HuH-7.5 (cell line): ENCODE data around the gene ZNF575.
A peak's percentile ranks its signal among the peaks of the same experiment; 100 is the strongest.

Experiments used
- DNase-seq: peaks from one replicate; pipeline ENCODE4 v3.0.0; 2011; ENCODE audit warnings: low spot score

The ZNF575 gene

GRCh38 chr19:43574424-43575155 is 41.6 kb downstream of the ZNF575 start:
- DNase-seq, result no peak

GRCh38 chr19:43575156-43575950 is 42.4 kb downstream of the ZNF575 start, which contains the start of the genes PINLYP and XRCC1:
TSS of gene PINLYP (plus strand) at chr19:43575801. CDS start at chr19:43577192, 1,391 bp downstream.
TSS of gene XRCC1 (minus strand) at chr19:43575527. CDS start at chr19:43575458, 69 bp downstream.
- DNase-seq, result peak; percentile 95

GRCh38 chr19:43575955-43576878 is 43.2 kb downstream of the ZNF575 start:
- no peak for DNase-seq

GRCh38 chr19:43578787-43579186 is 45.8 kb downstream of the ZNF575 start:
- no peak for DNase-seq

- DNase-seq, result no peak
Measured at GRCh38 chr19:43581467-43581866, 48.5 kb downstream of the ZNF575 start.

- no peak for DNase-seq
Measured at GRCh38 chr19:43582495-43582894, 49.5 kb downstream of the ZNF575 start.

GRCh38 chr19:43584484-43584883 is 51.5 kb downstream of the ZNF575 start:
- DNase-seq, result no peak
